Activated CD8-positive, alpha-beta memory T cell treated with anti-CD3 and anti-CD28 coated beads for 4 hours (primary cell): ENCODE results near the gene FTO.

Experiments used
- DNase-seq, 2 donors: peaks; one replicate each; pipeline ENCODE4 v3.0.0-alpha.2; 2020; ENCODE audit warnings: low read depth in 2 of 2

Gene FTO

GRCh38 chr16:53708490-53708889, 4.5 kb downstream of the FTO start:
- DNase-seq: no peak

- DNase-seq: no peak
These were observed 7.4 kb downstream of the FTO start for GRCh38 chr16:53711390-53711789.

GRCh38 chr16:53712065-53712464, 8.1 kb downstream of the FTO start:
- no peak for DNase-seq

- no peak for DNase-seq
These were observed 9.6 kb downstream of the FTO start for GRCh38 chr16:53713403-53714204.

- no peak for DNase-seq
These were observed 10.5 kb downstream of the FTO start for GRCh38 chr16:53714205-53715022.

- DNase-seq: no peak
These were observed 11.0 kb downstream of the FTO start for GRCh38 chr16:53715023-53715384.

- no peak for DNase-seq
These were observed 13.6 kb downstream of the FTO start for GRCh38 chr16:53717577-53717976.

- no peak for DNase-seq
These were observed 17.1 kb downstream of the FTO start for GRCh38 chr16:53721017-53721416.

GRCh38 chr16:53726625-53727024, 22.7 kb downstream of the FTO start:
- DNase-seq: no peak

GRCh38 chr16:53730693-53731092, 26.7 kb downstream of the FTO start:
- no peak for DNase-seq

GRCh38 chr16:53732296-53732929, 28.5 kb downstream of the FTO start:
- DNase-seq: no peak

- no peak for DNase-seq
These were observed 31.0 kb downstream of the FTO start for GRCh38 chr16:53734908-53735307.

GRCh38 chr16:53736297-53736696, 32.3 kb downstream of the FTO start:
- DNase-seq: no peak

GRCh38 chr16:53737552-53737951, 33.6 kb downstream of the FTO start:
- DNase-seq: no peak

- DNase-seq: no peak
These were observed 36.5 kb downstream of the FTO start for GRCh38 chr16:53740476-53740875.

- DNase-seq: no peak
These were observed 37.1 kb downstream of the FTO start for GRCh38 chr16:53740933-53741531.

GRCh38 chr16:53741546-53741945, 37.6 kb downstream of the FTO start:
- DNase-seq: no peak

GRCh38 chr16:53743149-53743566, 39.2 kb downstream of the FTO start:
- no peak for DNase-seq

GRCh38 chr16:53744449-53744848, 40.5 kb downstream of the FTO start:
- peak in 1 of 2 donors; percentile 3 for DNase-seq

- no peak for DNase-seq
These were observed 41.1 kb downstream of the FTO start for GRCh38 chr16:53745086-53745485.

GRCh38 chr16:53745753-53746266, 41.9 kb downstream of the FTO start:
- no peak for DNase-seq

- no peak for DNase-seq
These were observed 48.6 kb downstream of the FTO start for GRCh38 chr16:53752560-53752959.
